HFFc6 (cell line): ENCODE measurements around the gene SERPINC1. TPM values are rescaled to one million over a fixed set of nuclear protein-coding genes. Genes with fewer than 3 reads are reported as not detected.
"Not testable (repeated sequence)": the region's sequence is repeated elsewhere in the genome, so short reads cannot be mapped to it uniquely, and the experiment has no call there.

Source experiments
- DNase-seq: peaks from one replicate; pipeline ENCODE4 v3.0.0-alpha.2; 2018
- H3K27ac Mint-ChIP-seq: 2 replicates; pipeline ENCODE4 v1.8.0; 2020; ENCODE audit warnings: mild to moderate bottlenecking, mixed read lengths
- H3K27me3 Mint-ChIP-seq: 2 replicates; pipeline ENCODE4 v1.8.0; 2021; ENCODE audit warnings: mild to moderate bottlenecking, moderate library complexity, mixed read lengths; ENCODE audit not compliant: insufficient read depth
- H3K36me3 Mint-ChIP-seq: 2 replicates; pipeline ENCODE4 v1.8.0; 2021; ENCODE audit warnings: low read depth, mixed read lengths
- H3K4me1 Mint-ChIP-seq: 2 replicates; pipeline ENCODE4 v1.8.0; 2020; ENCODE audit warnings: low read depth, mixed read lengths
- H3K4me3 Mint-ChIP-seq: 2 replicates; pipeline ENCODE4 v1.8.0; 2020; ENCODE audit warnings: mild to moderate bottlenecking, moderate library complexity, mixed read lengths
- H3K9me3 Mint-ChIP-seq: 2 replicates; pipeline ENCODE4 v1.8.0; 2020; ENCODE audit warnings: mild to moderate bottlenecking, mixed read lengths
- total RNA-seq, 6 experiments: library from RNA; stranded (reverse); fragmentation: NEBNext Ultra II Directional; extraction: Animal tissue kit (Norgen Biotek cat#: 25700); gene quantifications; 2 replicates in 1 of 6; 3 replicates in 5 of 6; pipeline ENCODE4 v1.2.3, GENCODE V29; 2021
- TF ChIP-seq, protein P1 (sequence below): fragments of 200-600 bp; sonication (generic); IDR thresholded peaks from 2 replicates; pipeline ENCODE4 v1.5.0; 2021; ENCODE audit warnings: antibody characterized with exemption, mild to moderate bottlenecking

Gene SERPINC1
- total RNA-seq, 6 experiments from 2014 or later, result 0.12 to 0.39 (median 0.29) TPM; not detected in 1

DNA sequence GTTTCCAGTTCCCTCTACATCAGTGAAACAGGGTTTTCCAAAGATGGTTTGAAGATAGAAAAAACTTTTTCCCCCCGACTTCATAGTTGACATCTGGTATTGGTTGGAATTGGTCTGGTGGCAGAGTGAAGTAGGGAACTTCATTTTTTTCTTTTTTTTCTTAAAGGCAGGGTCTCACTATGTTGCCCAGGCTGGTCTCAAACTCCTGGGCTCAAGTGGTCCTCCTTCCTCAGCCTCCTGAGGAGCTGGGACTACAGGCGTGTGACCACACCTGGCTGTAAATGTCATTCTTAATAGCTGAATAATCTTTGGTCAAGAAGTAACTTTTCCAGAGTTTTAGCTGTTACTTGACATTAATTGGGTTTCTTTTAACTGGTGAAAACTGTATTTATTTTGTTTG lies 27.2 kb downstream of the SERPINC1 start:
- no peak for DNase-seq
- Mint-ChIP-seq H3K9me3 (no peaks in the 10 kb centered on the region), H3K27me3 (no peaks in the 10 kb centered on the region), H3K27ac (no peak overlapping the region), H3K4me3 (no peak overlapping the region), H3K36me3 (peaks cover 18% of the 10 kb centered on the region; the same call in 1 of the 2 replicates), H3K4me1 (no peaks in the 10 kb centered on the region)
- TF ChIP-seq, protein P1, sequence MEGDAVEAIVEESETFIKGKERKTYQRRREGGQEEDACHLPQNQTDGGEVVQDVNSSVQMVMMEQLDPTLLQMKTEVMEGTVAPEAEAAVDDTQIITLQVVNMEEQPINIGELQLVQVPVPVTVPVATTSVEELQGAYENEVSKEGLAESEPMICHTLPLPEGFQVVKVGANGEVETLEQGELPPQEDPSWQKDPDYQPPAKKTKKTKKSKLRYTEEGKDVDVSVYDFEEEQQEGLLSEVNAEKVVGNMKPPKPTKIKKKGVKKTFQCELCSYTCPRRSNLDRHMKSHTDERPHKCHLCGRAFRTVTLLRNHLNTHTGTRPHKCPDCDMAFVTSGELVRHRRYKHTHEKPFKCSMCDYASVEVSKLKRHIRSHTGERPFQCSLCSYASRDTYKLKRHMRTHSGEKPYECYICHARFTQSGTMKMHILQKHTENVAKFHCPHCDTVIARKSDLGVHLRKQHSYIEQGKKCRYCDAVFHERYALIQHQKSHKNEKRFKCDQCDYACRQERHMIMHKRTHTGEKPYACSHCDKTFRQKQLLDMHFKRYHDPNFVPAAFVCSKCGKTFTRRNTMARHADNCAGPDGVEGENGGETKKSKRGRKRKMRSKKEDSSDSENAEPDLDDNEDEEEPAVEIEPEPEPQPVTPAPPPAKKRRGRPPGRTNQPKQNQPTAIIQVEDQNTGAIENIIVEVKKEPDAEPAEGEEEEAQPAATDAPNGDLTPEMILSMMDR, result no peak

DNA sequence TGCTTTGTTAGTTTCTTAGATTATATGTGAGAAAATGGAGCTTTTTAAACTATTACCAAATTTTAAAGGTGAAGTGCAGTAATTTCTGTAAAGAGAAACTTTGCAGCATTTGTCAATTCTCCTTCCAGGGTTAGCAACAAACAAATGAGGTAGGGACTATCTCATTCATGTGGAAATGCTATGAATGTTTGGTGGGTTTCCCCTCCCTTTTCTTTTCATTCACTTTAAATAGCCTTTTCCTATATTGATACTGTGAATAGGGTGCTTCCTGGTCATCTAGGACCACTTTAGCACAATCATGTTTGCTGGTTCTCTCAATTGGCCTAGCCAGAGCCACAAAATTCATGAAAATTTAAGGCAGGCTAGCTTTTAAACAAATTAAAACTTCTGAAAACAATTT lies 28.4 kb downstream of the SERPINC1 start:
- no peaks in the 10 kb centered on the region for H3K27me3 Mint-ChIP-seq
- no peak overlapping the region for H3K27ac Mint-ChIP-seq
- H3K36me3 Mint-ChIP-seq, result peaks cover 18% of the 10 kb centered on the region; the same call in 1 of the 2 replicates
- no peak for DNase-seq
- H3K4me1 Mint-ChIP-seq, result no peaks in the 10 kb centered on the region
- no peaks in the 10 kb centered on the region for H3K9me3 Mint-ChIP-seq
- H3K4me3 Mint-ChIP-seq, result no peak overlapping the region
- TF ChIP-seq, protein P1, result no peak

- no peak for DNase-seq
- Mint-ChIP-seq H3K27ac (no peak overlapping the region), H3K4me1 (no peaks in the 10 kb centered on the region), H3K27me3 (no peaks in the 10 kb centered on the region), H3K4me3 (no peak overlapping the region), H3K36me3 (peaks cover 18% of the 10 kb centered on the region; the same call in 1 of the 2 replicates), H3K9me3 (no peaks in the 10 kb centered on the region)
- TF ChIP-seq, protein P1, result no peak
Observed at GRCh38 chr1:173887627-173888026, 29.5 kb downstream of the SERPINC1 start.

DNA sequence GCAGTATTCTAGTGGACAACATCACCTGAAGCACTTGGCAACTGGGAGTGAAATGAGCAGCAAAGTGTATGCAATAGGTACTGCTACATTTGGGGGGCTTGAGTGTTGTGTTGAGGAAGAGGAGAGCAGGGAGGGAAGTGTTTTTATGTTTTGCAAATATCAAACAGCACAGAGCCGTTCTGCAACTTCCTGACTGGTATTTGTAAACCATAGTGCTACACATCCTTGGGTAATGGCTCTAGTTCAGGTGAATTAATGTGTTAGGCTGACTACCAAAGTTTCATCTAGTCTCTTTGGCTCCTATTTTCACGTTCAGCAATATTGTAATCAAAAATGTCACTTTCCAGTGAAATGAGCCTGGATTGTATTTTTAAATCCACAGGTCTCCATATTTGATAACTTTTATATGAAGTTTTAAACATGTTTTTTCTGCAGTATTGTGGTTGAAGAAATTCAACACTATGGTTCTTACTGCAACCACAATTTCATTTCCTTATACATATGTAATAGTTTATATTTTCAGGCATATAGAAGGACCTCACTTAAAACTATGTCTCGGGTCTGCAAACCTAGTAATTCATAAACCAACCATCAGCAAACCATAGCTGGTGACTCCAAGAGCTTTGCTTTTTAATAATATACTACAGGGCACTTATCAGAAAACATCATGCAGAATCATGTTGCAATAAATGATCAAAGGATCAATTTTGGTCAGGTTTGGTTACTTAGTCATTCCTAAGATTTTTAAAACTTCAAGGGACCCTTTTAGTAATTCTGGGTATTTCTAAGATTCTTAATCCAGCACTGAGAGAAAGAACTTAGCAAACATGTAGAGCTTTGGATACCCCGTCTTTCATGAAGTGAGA lies 30.1 kb downstream of the SERPINC1 start:
- Mint-ChIP-seq H3K36me3 (peaks cover 18% of the 10 kb centered on the region; the same call in 1 of the 2 replicates), H3K9me3 (no peaks in the 10 kb centered on the region), H3K27ac (no peak overlapping the region), H3K27me3 (no peaks in the 10 kb centered on the region), H3K4me1 (no peaks in the 10 kb centered on the region), H3K4me3 (no peak overlapping the region)
- TF ChIP-seq, protein P1, result no peak
- no peak for DNase-seq

DNA sequence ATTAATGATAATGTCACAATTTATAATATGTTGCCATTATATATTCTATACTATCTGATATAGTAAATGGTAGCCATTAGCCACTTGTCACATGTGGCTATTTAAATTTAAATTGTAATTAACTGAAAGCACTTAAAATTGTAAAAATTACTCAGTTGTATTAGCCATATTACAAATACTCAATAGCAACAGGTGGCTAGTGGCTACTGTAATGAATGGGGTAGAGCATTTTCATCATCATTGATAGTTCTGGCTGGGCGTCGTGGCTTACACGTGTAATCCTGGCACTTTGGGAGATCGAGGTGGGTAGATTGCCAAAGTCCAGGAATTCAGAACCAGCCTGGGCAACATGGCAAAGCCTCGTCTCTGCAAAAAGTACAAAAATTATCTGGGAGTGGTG lies 32.4 kb downstream of the SERPINC1 start:
- H3K4me1 Mint-ChIP-seq, result no peaks in the 10 kb centered on the region
- H3K36me3 Mint-ChIP-seq, result peaks cover 14% of the 10 kb centered on the region
- no peak overlapping the region for H3K27ac Mint-ChIP-seq
- DNase-seq, result no peak
- no peak overlapping the region for H3K4me3 Mint-ChIP-seq
- H3K9me3 Mint-ChIP-seq, result no peaks in the 10 kb centered on the region
- TF ChIP-seq, protein P1, result no peak
- H3K27me3 Mint-ChIP-seq, result no peaks in the 10 kb centered on the region

DNA sequence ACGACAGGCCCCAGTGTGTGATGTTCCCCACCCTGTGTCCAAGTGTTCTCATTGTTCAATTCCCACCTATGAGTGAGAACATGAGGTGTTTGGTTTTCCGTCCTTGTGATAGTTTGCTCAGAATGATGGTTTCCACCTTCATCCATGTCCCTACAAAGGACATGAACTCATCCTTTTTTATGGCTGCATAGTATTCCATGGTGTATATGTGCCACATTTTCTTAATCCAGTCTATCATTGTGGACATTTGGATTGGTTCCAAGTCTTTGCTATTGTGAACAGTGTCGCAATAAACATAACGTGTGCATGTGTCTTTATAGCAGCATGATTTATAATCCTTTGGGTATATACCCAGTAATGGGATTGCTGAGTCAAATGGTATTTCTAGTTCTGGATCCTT lies 36.0 kb downstream of the SERPINC1 start:
- H3K9me3 Mint-ChIP-seq, H3K4me1 Mint-ChIP-seq: not testable (repeated sequence)

More for the DNA sequence above, 36.0 kb downstream of the SERPINC1 start:
- H3K27me3 Mint-ChIP-seq, H3K4me3 Mint-ChIP-seq, H3K27ac Mint-ChIP-seq, DNase-seq: not testable (repeated sequence)
- peaks cover 22% of the 10 kb centered on the region for H3K36me3 Mint-ChIP-seq
